ENCODE data around the gene CRCP.

- no peak for TF ChIP-seq POLR2AphosphoS5 (IDR thresholded peaks at IDR 0.05; ENCODE audit: borderline replicate concordance, low read depth, low read length)
- no peak for TF ChIP-seq EZH2 (IDR thresholded peaks at IDR 0.05)
- TF ChIP-seq FOXP2 (optimal IDR thresholded peaks at IDR 0.05; ENCODE audit: control extremely low read depth, extremely low read length, insufficient read depth) = no peak
These were observed 35.8 kb downstream of the CRCP start for GRCh38 chr7:66150471-66150870.
